K562 (cell line): ENCODE measurements around the gene CMBL. TPM values are rescaled to one million over a fixed set of nuclear protein-coding genes. Genes with fewer than 3 reads are reported as not detected.

Source experiments
- CBFB ChIP-seq: sonication (generic); formaldehyde crosslinking; IDR thresholded peaks from 2 replicates; pipeline ENCODE4 v1.4.0; 2020; ENCODE audit warnings: mild to moderate bottlenecking, missing genetic modification reagents
- CREBBP ChIP-seq: IDR thresholded peaks from one replicate; pipeline ENCODE4 v1.6.1; 2012; ENCODE audit warnings: low read depth, mild to moderate bottlenecking, control low read depth, inconsistent platforms, low read length
- CXXC5 ChIP-seq: fragments of 250-450 bp; sonication (Bioruptor Pico); IDR thresholded peaks from 2 replicates; pipeline ENCODE4 v1.8.0; 2022; ENCODE audit warnings: inconsistent platforms, mild to moderate bottlenecking, moderate library complexity
- E2F1 ChIP-seq: sonication (generic); formaldehyde crosslinking; IDR thresholded peaks from 2 replicates; pipeline ENCODE4 v1.8.1; 2023; ENCODE audit warnings: mild to moderate bottlenecking, missing genetic modification reagents, moderate library complexity
- HLTF ChIP-seq: fragments of 450-650 bp; IDR thresholded peaks from 2 replicates; pipeline ENCODE4 v1.6.1; 2016
- HMBOX1 ChIP-seq: sonication (generic); IDR thresholded peaks from 2 replicates; pipeline ENCODE4 v1.6.1; 2016
- HNRNPLL ChIP-seq: fragments of 200-400 bp; formaldehyde crosslinking; IDR thresholded peaks from 2 replicates; pipeline ENCODE4 v1.6.1; 2017; ENCODE audit warnings: low read length, low read depth, mild to moderate bottlenecking; ENCODE audit not compliant: poor library complexity, severe bottlenecking
- KAT7 ChIP-seq: sonication (generic); formaldehyde crosslinking; IDR thresholded peaks from 2 replicates; pipeline ENCODE4 v1.8.0; 2022; ENCODE audit warnings: missing genetic modification reagents, mild to moderate bottlenecking, borderline replicate concordance
- MAZ ChIP-seq, 2 experiments: fragments of 450-650 bp in 1 of 2; sonication (generic) in 1 of 2; formaldehyde crosslinking; IDR thresholded peaks in 1 of 2; conservative IDR thresholded peaks in 1 of 2; 2 replicates each; pipeline versions ENCODE4 v1.4.0 to v1.5.0; 2020; ENCODE audit warnings: mild to moderate bottlenecking in 1 of 2, missing genetic modification reagents in 1 of 2
- NCOA2 ChIP-seq, 2 experiments: fragments of 450-650 bp; IDR thresholded peaks; 2 replicates each; pipeline ENCODE4 v1.6.1; 2018; ENCODE audit warnings: mild to moderate bottlenecking in 2 of 2, moderate library complexity in 1 of 2; ENCODE audit not compliant: partially characterized antibody in 2 of 2
- NCOR1 ChIP-seq: fragments of 450-650 bp; IDR thresholded peaks from 2 replicates; pipeline ENCODE4 v1.6.1; 2016; ENCODE audit warnings: mild to moderate bottlenecking, moderate library complexity
- POLR2AphosphoS5 ChIP-seq: IDR thresholded peaks from 2 replicates; pipeline ENCODE4 v1.6.1; 2011; ENCODE audit warnings: mild to moderate bottlenecking, low read depth, low read length, moderate library complexity; ENCODE audit not compliant: control insufficient read depth, insufficient read depth
- PRPF4 ChIP-seq: fragments of 200-400 bp; formaldehyde crosslinking; IDR thresholded peaks from one replicate; pipeline ENCODE4 v1.6.1; 2017; ENCODE audit warnings: low read length, low read depth, mild to moderate bottlenecking; ENCODE audit not compliant: insufficient read depth, poor library complexity, severe bottlenecking
- SREBF1 ChIP-seq: fragments of 150-350 bp; IDR thresholded peaks from 2 replicates; pipeline ENCODE4 v1.6.1; 2014; ENCODE audit warnings: antibody characterized with exemption, low read depth, low read length, borderline replicate concordance
- U2AF1 ChIP-seq: fragments of 200-400 bp; formaldehyde crosslinking; optimal IDR thresholded peaks from 2 replicates; pipeline ENCODE3; 2017; ENCODE audit warnings: mild to moderate bottlenecking, low read depth, low read length, moderate library complexity
- UBTF ChIP-seq, 2 experiments: IDR thresholded peaks; 2 replicates each; pipeline ENCODE4 v1.6.1; 2012; ENCODE audit warnings: improper control_type of control experiment in 2 of 2, low read depth in 2 of 2, low read length in 2 of 2, borderline replicate concordance in 1 of 2
- XRCC4 ChIP-seq: IDR thresholded peaks from one replicate; pipeline ENCODE4 v1.6.1; 2011; ENCODE audit not compliant: insufficient read depth, insufficient read length; ENCODE audit errors: extremely low read depth
- ZBTB9 ChIP-seq: fragments of 450-650 bp; formaldehyde crosslinking; IDR thresholded peaks from 2 replicates; pipeline ENCODE4 v1.4.0; 2020; ENCODE audit warnings: mild to moderate bottlenecking, moderate library complexity
- ZC3H11A ChIP-seq: IDR thresholded peaks from 2 replicates; pipeline ENCODE4 v1.6.1; 2012; ENCODE audit warnings: low read depth, low read length, improper control_type of control experiment
- ZNF12 ChIP-seq: sonication (generic); formaldehyde crosslinking; IDR thresholded peaks from 2 replicates; pipeline ENCODE4 v1.4.0; 2020; ENCODE audit warnings: mild to moderate bottlenecking, missing genetic modification reagents
- ZNF224 ChIP-seq: sonication (generic); formaldehyde crosslinking; IDR thresholded peaks from 2 replicates; pipeline ENCODE4 v1.8.0; 2022; ENCODE audit warnings: mild to moderate bottlenecking, missing genetic modification reagents
- polyA plus RNA-seq, 8 experiments: library from polyadenylated mRNA; depleted of rRNA in 4 of 8; stranded (reverse) in 5 of 8; unstranded in 3 of 8; fragments of >200 nt; fragmentation: Nextera tagmentation in 2 of 8; fragmentation: Illumina TruSeq in 1 of 8; extraction: Ambion mirVana in 2 of 8; extraction: Trizol in 1 of 8; gene quantifications; 2 replicates each; pipeline versions ENCODE4 v1.2.1 to v1.2.3, GENCODE V29; 2011 to 2014; ENCODE audit warnings: inconsistent platforms in 1 of 8, missing spikeins in 1 of 8
- total RNA-seq, 7 experiments: library from RNA; depleted of rRNA in 6 of 7; stranded (reverse); fragments of >200 nt in 6 of 7; fragmentation: Illumina TruSeq in 2 of 7; extraction: Trizol in 2 of 7; gene quantifications; 2 replicates each; pipeline versions ENCODE4 v1.2.1 to v1.2.3, GENCODE V29; 2011 to 2021; ENCODE audit warnings: low replicate concordance in 1 of 7

The CMBL gene
- total and polyA plus RNA-seq, 9 of the 15 experiments (the other 6 are each of a cell fraction or from before 2014, with no cell fraction given) = 22.6 to 192 (median 71.1) TPM

- no peak for TF ChIP-seq CREBBP
- peak; percentile 5 to 81; a peak in 1 of 4 replicates for TF ChIP-seq UBTF (IDR thresholded peaks at IDR 0.05; ENCODE audit: borderline replicate concordance in 1 of 2, low read depth in 2 of 2, low read length in 2 of 2)
- peak; percentile 94 for TF ChIP-seq POLR2AphosphoS5
- TF ChIP-seq E2F1 (CRISPR knock-in tag) = peak; percentile 78
- peak; percentile 79; the same call in 1 of the 2 replicates for TF ChIP-seq CBFB
- TF ChIP-seq XRCC4 = no peak
- TF ChIP-seq ZNF12 (CRISPR knock-in tag) = peak; percentile 90
- peak; percentile 93 for TF ChIP-seq CXXC5
- TF ChIP-seq KAT7 (CRISPR knock-in tag) = peak; percentile 90; the same call in 1 of the 2 replicates
- no peak for TF ChIP-seq SREBF1
- peak; percentile 81 to 82 for TF ChIP-seq MAZ (CRISPR knock-in tag; conservative IDR thresholded peaks at IDR 0.05 in 1 of 2, IDR thresholded peaks at IDR 0.05 in 1 of 2)
- 0 out of 2 replicates have a peak, but pooled peaks have one; percentile 29 for TF ChIP-seq NCOR1
- TF ChIP-seq ZBTB9 (CRISPR knock-in tag) = peak; percentile 81
- 0 out of 2 replicates have a peak, but pooled peaks have one; percentile 62 for TF ChIP-seq ZNF224 (CRISPR knock-in tag)
- no peak for TF ChIP-seq NCOA2 (IDR thresholded peaks at IDR 0.05; ENCODE audit: partially characterized antibody in 2 of 2)
- TF ChIP-seq HLTF = peak; percentile 77; the same call in 1 of the 2 replicates
- TF ChIP-seq ZC3H11A = no peak
- no peak for TF ChIP-seq PRPF4
- peak; percentile 52 for TF ChIP-seq HNRNPLL
- TF ChIP-seq HMBOX1 = no peak
- peak; percentile 83 for TF ChIP-seq U2AF1
Measured at GRCh38 chr5:10353241-10354047, 45.7 kb upstream of the CMBL start, which contains the start of gene MARCHF6 (continued).
